ENCODE measurements around the gene FUT8.

The FUT8 gene

DNA sequence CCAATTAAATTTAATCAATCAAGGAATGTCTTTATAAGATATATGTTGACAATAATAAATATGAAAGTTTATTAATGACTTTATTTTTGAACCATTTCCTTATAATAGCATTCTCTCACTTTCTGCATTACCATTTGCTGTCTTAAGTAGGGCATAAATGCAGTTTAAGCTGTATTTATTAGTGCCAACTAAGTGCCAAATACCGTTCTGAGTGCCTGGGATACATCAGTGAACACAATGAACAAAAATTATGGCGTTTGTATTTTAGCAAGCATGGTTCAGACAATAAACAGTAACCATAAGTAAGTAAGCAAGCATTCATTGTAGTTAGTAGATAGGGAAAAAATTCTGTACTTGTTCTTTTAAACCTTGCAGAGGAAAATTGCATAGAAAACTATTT, 145.8 kb downstream of the FUT8 start:
- DNase-seq (ENCODE audit: low read depth): no peak

GRCh38 chr14:65560340-65561027, 148.0 kb downstream of the FUT8 start:
- no peak for DNase-seq (ENCODE audit: low read depth)

GRCh38 chr14:65564370-65564769, 151.8 kb downstream of the FUT8 start:
- DNase-seq (ENCODE audit: low read depth): no peak

DNA sequence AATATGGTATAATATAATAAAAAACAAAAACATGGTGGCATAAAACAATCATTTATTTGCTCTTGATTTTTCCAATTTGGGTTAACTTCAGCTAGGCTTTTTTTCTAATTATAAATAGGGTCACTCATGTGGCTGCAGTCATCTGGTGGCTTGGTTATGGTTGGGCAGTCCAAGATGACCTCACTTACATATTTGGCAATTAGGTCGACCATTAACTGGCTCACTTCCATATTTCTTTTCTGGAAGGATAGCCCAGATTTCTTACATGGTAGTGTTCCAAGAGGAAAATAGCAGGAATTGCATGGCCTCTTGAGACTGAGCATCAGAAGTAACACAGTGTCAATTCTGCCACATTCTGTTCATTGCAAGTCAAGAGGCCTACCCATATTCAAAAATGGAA, 153.4 kb downstream of the FUT8 start:
- no peak for DNase-seq (ENCODE audit: low read depth)

- DNase-seq (ENCODE audit: low read depth): no peak
Measured at GRCh38 chr14:65566820-65567522, 154.4 kb downstream of the FUT8 start.

GRCh38 chr14:65574611-65575010, 162.1 kb downstream of the FUT8 start:
- no peak for DNase-seq (ENCODE audit: low read depth)

- DNase-seq (ENCODE audit: low read depth): no peak
Measured at GRCh38 chr14:65575389-65575788, 162.9 kb downstream of the FUT8 start.

DNA sequence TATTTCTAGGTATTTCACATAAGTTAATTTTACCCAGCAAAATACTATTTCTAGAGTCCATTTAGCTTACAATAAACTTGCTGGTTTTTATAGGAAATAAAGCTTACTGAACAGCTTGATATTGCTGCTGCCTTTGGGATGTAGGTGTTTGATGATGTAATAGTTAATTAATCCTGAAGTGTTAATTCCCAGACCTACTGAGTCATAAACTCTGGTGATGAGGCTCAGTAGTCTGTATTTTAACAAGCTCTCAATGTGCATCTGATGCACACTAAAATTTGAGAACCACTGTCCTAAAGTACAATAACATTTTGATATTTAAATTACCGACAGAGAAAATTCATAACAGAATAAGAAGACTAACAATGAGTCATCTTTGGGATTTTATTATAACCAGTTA, 168.4 kb downstream of the FUT8 start:
- no peak for DNase-seq (ENCODE audit: low read depth)

DNA sequence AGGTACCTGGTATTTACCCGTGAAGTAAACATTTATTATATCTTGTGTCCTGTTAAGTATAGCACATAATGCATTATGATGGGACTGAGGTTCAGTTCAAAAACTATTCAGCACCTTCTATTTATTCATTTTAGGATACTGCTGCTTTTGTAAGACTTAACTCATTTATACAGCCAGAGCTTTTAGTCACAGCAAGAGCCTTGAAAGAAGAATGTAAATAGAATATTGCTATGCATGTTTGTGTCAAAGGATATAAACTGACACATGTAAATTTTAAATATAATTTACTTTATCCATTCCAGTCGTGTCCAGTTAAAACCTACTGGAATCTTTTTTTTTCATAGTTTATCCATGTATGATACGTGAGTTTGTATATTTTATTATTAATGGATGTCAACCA, 168.8 kb downstream of the FUT8 start:
- no peak for DNase-seq (ENCODE audit: low read depth)

DNA sequence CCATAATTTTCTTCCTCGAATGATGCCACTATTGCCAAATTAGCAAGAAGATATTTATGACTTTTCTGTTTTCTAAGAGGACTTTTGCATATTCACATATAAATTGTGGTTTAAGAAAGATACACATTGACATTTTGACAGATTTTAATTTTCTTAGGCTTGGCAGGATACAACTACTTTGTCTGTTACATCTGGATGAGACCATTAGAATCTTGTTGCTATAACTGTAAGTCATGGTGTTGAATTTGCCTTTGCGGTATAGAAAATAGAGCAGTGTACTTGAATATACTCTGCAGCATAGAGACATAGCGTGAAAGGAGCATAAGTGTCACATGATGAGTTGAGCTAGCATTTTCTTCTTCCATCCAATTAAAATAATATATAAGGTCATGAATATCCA, 169.3 kb downstream of the FUT8 start:
- DNase-seq (ENCODE audit: low read depth): no peak

GRCh38 chr14:65585216-65585615, 172.7 kb downstream of the FUT8 start:
- DNase-seq (ENCODE audit: low read depth): no peak

GRCh38 chr14:65588426-65589140, 176.1 kb downstream of the FUT8 start:
- no peak for DNase-seq (ENCODE audit: low read depth)

DNA sequence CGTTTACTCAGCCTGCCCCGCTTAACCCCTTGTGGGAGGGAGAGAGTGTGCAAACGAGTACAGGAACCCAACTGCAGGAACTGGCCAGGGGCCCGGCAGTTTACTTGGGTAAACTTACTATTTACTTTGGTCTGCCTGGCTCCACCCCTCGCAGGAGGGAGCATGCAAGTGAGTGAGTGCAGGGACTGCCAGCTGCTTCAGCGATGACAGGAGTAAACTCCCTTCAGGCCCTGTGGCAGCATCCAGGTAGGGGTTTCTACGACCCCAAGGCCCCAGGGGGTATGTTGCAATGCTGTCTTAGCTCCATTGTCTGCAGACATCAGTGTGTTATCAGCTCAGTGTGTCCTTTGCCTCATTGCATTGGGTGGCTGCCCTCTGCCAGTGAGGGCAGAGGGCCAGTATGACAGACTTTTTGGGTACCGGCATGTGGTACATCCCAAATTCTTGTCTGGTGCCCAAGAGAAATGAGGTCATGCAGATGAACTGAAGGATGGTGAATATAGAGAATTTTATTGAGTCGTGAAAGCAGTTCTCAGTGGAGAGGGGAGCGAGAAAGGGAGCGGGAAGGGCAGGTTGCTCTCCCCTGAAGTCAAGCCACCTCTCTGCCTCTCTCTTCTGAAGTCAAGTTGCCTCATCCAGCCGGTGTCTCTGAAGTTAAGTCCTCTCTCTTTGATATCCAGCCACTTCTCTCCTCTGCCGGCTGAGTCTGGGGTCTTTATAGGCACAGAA, 181.8 kb downstream of the FUT8 start:
- DNase-seq (ENCODE audit: low read depth): no peak

DNA sequence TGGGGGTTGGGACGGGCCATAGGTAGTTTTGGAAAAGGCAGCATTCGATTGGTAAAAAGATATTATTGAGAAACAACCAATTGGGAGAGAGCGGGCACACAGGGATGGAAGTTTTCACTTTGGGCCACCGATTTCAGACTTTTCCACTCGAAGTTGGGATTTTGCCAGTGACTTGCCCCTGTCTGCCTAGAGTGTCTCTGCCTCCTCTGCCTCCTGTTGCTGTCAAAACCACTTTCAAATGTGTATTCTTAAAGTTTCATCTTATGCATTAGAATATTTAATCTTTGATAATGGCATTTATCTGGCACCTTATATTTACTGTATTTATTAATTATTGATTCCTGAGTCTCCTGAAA, 182.3 kb downstream of the FUT8 start:
- DNase-seq (ENCODE audit: low read depth): no peak

GRCh38 chr14:65599375-65599774, 186.8 kb downstream of the FUT8 start:
- DNase-seq (ENCODE audit: low read depth): no peak

DNA sequence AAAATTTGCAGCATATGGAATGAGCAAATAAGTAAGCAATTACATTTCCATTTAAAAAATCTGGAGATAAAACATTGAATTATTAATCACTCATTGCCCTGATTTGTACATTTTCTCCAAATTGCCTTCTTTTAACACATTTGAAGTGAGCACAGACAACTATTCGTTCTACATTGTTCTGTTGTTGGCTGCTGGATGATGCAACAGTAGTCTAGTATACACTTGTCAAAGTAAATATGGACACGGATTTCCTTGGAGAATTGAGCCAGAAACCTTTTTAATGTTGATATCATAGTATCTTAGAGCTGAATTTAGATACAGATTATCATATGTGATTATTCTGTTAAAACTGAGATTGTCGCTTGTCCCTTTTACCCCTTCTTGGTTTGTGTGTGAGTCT, 188.2 kb downstream of the FUT8 start:
- DNase-seq (ENCODE audit: low read depth): no peak

DNA sequence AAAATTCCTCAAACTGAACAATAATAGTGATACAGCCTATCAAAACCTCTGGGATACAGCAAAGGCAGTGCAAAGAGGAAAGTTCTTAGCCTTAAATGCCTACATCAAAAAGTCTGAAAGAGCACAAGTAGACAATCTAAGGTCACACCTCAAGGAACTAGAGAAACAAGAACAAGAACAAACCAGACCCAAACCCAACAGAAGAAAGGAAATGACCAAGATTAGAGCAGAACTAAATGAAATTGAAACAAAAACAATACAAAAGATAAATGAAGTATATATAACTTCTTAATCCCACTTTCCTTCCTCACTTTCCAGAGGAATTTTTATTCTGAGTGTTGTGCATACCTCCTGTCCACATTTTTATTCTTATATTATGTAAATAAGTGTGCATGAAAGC, 192.0 kb downstream of the FUT8 start:
- DNase-seq (ENCODE audit: low read depth): no peak

- DNase-seq (ENCODE audit: low read depth): no peak
Measured at GRCh38 chr14:65604936-65605335, 192.4 kb downstream of the FUT8 start.

DNA sequence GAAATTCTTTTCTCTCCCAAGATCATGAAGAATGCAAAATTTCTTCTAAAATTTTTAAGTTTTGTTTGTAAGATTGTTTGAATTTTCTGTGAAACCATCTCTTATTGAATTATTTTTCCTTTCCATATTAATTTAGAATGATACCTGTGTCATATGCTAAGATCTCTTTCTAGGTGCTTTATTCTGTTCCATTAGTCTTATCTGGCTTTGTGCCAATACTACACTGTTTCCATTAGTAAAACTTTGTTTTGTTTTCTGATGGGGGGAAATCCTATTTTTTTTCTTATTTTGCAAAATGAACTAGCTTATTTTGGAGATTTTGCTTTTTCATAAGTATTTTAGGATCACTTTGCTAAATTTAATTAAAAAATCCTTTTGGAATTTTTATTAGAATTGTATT, 193.9 kb downstream of the FUT8 start:
- no peak for DNase-seq (ENCODE audit: low read depth)

GRCh38 chr14:65613131-65613650, 200.7 kb downstream of the FUT8 start:
- no peak for DNase-seq (ENCODE audit: low read depth)

- no peak for DNase-seq (ENCODE audit: low read depth)
Measured at GRCh38 chr14:65618996-65619395, 206.5 kb downstream of the FUT8 start.

DNA sequence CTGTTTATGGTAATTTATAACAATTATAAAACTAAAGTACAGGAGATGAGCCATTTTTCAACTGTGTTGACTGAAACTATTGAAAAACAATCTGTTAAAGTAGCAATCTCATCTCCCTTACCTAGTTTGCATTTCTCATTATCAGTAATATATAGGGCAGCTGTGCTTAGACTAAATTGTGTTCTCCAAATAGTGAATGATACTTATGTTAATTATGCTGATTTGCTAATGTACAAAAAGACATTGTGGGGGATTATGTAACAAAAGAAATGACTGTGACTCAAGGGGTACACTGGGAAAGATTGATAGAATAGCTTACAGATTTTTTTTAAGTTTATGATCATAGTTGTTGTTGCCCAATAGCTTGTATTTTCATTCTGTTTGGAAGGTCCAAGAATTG, 207.7 kb downstream of the FUT8 start:
- no peak for DNase-seq (ENCODE audit: low read depth)

GRCh38 chr14:65622703-65623102, 210.2 kb downstream of the FUT8 start:
- DNase-seq (ENCODE audit: low read depth): no peak

Data from stimulated activated CD8-positive, alpha-beta memory T cell treated with anti-CD3 and anti-CD28 coated beads, Interleukin-7, amount 100 ng/mL, for 24 hours (primary cell).